Measurements from ENCODE around the gene BCAS1.

BCAS1 gene

GRCh38 chr20:53959911-53960578 is 110.3 kb downstream of the BCAS1 start:
- DNase-seq, result no peak

DNA sequence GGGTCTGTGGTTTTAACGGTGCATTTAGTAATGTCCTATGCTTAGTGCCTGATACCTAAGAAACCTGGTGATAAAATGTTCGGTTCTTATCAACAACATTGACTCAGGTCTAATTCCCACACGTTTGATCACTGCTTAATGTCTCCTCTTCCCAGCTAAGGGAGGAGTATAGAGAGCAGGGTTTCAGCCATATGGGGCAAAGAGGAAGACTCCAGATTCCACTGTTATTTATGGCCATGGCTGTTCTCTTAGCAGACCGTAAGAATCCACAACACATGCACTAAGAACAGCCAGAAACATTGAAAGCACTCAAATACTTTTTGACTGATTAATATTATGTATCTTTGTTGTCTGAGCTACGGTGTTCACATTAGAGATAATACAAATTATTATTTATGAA is 112.1 kb downstream of the BCAS1 start:
- DNase-seq, result no peak

DNA sequence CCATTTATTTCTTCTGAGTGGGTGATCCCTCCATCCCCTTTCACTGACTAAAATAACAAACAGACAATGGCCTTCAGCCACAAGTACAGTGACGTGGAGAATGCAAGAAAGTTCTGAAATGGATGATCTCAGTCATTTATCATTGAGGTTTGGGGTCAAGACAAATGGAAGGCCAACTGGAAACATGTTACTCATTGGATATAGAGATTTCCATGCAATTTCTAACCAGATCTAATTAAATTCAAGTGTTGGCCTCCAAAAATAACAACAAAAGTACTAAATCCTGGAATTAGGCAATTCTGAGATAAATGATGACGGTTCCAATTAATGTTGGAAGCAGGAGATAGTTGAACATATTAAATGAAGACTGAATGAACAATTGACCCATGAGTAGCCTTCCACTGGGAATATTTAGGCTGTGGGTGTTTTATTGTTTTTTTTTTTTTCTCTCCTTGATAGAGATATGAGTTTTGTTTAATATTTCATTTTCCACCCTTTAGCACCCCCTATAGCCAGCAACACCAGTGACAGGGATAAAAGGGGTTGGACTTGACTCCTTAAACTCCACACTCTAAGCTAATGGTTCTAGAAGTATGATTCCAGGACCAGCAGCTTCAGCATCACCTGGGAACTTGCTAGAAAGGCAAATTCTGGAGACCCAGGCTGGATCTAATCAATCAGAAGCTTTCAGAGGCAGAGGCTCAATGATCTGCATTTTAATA is 112.8 kb downstream of the BCAS1 start:
- DNase-seq, result no peak

- DNase-seq, result no peak
Measured at GRCh38 chr20:53956013-53956715, 114.2 kb downstream of the BCAS1 start.

DNA sequence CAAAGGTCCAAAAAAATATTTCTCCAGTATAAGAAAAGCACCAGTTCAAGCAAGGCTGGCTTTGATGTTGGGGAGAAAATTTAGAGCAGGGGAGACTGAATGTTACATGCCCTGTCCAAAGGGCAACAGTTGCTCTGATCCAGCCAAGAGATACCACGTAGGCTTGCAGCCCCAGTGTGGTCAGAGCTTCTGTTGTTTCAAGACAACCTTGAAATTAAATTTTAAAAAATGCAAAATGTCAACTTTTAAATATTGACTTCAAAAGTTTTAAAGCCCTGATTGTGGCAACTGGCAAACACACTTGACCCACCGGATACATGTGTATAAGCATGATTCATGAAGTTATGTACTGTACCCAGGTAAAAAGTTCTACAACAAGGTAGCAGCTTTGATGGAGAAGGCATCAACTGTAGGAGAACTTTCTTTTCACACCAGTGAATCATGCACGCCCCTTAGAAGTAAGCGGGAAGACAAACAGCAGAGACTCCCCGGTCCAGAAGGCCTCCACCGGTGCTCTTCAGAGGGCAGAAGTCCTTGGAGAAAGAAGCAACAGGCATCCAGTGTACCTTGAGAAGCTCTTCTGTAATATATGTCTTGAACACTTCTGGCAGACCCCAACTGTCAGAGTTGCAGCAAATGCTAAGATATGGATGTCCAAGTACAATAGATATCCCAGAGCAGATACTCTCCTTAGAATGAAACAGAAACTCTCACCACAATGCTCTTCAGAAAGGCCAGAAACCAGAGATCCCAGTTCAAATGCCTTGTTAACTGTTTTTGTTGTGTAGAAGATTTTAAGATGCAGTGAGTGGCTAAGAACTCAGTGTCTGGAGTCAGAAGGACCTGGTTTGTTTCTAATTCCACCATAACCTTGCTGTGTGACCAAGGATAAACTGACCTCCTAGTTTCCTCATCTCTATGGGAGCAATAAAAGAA is 115.4 kb downstream of the BCAS1 start:
- no peak for DNase-seq

- DNase-seq, result no peak
Measured at GRCh38 chr20:53952528-53953096, 117.8 kb downstream of the BCAS1 start.

DNA sequence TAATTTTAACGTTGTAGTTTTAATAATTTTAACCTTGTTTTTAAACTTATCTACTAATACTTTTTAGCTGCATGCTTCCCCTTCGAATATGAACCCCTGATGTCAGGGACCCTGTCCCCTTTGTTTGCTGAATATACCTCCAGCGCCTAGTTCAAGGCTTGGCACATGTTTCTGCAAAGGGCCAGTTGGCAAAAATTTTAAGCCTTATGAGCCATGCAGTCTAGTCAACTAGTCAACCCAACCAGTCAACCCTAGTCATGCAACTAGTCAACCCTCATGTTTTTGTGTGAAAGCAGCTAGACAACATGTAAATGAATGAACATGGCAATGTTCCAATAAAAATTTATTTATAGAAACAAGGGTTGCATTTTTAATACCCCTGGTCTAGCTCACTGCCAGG is 119.8 kb downstream of the BCAS1 start:
- DNase-seq, result no peak

GRCh38 chr20:53950031-53950430 is 120.4 kb downstream of the BCAS1 start:
- DNase-seq, result no peak

DNA sequence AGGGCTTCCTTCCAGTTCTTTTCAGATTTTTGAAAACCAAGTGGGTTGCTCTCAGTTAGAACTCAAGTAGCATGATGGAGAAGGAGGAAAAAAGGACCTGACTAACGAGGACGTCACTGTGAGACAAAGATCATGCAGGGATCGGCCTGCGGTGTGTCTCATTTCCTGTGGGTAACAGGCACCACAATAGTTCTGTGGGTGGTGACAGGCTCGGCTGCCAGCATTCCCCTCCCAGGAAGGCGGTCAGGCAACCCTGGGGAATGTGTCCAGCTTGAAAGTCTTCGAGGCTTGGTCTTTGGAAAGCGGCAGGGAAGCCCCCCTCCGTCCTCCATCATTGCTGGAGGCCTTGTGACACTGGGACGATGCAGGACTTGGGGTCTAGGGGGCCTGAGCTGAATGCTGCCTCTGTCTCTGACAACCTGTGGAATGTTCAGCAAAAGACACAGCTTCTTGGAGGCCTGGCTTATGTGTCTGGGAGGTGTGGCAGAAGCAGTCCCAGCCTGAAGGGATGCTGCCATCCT is 121.0 kb downstream of the BCAS1 start:
- peak in 2 of 14 donors; percentile 5 to 40 for DNase-seq

GRCh38 chr20:53948383-53949318 is 121.7 kb downstream of the BCAS1 start:
- DNase-seq, result no peak

DNA sequence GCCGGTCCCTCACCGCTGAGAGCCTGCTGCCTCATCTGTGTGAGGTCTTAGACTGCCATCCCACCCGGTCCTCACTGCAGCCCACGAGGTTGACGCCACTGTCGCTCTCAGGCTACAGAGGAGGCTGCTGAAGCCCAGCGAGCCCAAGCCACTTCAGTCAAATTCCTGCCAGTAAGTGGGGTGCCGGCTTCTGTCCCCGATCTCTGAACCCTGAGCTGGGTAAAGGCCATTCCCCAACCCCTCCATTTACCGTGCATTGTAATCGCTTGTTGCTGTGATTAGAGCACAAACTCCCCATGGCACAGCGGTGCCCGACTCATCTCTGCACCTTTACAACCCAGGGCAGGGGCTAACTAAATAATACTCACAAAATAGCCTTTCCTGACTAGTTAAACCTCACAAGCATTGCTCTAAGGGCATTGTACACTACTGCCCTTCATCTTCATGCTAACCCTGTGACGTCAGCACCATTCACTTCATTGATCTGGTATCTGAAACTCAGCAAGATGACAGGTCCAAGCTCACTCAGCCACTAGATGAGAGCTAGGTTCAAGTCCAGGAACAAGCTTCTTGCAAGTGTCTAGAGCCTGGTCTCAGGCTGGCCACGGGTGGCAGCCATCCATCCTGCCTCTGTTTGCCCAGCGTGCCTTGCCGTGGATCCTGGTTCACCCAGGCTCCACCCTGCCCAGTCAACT is 122.7 kb downstream of the BCAS1 start:
- DNase-seq, result no peak

- no peak for DNase-seq
Measured at GRCh38 chr20:53946106-53946505, 124.3 kb downstream of the BCAS1 start.

GRCh38 chr20:53945478-53945877 is 124.9 kb downstream of the BCAS1 start:
- no peak for DNase-seq

GRCh38 chr20:53944796-53945195 is 125.6 kb downstream of the BCAS1 start:
- DNase-seq, result no peak

GRCh38 chr20:53943522-53944291 is 126.7 kb downstream of the BCAS1 start:
- DNase-seq, result no peak

DNA sequence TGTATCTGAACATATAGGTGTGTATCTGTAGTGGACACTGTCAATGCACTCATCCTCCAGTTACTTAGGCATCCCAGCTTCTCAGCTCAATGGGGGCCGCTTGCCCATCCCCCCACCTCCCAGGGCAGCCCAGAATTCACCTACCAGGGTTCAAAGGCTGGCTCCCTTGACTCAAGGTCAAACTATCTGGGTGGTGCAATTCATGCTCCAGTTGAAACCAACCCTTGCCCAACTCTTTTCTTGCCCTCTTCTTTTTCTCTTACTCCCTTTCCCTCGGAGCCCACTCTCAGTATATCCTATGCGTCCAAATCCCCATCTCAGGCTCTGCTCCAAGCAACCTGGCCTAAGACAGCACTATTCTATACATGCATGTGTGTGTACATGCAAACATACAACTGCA is 127.4 kb downstream of the BCAS1 start:
- DNase-seq, result no peak

GRCh38 chr20:53942472-53942816 is 128.0 kb downstream of the BCAS1 start:
- no peak for DNase-seq

DNA sequence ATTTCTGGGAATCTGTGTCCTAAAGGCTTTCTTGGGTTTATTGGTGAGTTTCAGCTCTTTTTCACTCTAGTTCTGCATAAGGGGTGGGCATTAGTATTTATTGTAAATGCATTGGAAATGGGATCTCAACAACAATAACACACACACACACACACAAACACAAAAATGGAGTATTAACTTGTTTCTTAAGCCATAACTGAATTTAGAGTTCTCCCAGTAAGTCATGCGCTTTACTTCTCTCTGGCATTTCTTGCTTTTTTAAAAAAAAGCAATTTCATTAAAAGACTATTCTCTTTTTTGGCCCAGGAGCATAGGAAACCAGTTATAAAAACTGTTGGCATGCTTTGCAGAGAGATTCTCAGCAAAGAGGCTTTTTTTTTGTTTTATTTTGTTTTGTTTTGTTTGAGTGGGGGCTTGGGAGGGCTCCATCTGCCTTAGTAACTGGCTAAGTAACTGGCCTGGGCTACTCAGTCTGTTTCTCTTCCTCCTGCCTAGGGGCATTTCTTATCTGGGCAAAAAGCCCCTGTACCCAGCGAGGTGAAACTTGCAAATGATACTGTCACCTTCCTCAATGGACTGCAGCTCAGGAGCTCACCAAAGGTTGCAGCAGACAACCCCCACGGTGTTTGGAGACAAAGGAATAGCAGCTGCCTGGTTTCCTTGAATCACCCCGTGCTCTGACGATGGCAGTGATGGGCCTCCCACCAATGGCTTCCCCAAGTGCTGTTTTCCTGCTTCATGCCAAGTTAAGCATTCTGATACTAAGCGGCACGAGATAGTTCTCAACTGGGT is 128.5 kb downstream of the BCAS1 start:
- peak in 3 of 14 donors; percentile 14 to 21 (median 15) for DNase-seq

Data from C1 segment of cervical spinal cord (tissue), 14 donors.